Spleen (tissue), 7 donors: ENCODE measurements around the gene PRIM2.

Source experiments
- POLR2AphosphoS5 ChIP-seq, 3 donors: sonication (generic); formaldehyde crosslinking; IDR thresholded peaks; one replicate each; pipeline ENCODE4 v1.5.1; 2017; ENCODE audit warnings: antibody characterized with exemption in 3 of 3
- TF ChIP-seq, protein P1 (sequence below), 11 experiments: fragments of 200-600 bp in 7 of 11; fragments of 450-650 bp in 4 of 11; sonication (generic) in 4 of 11; IDR thresholded peaks in 8 of 11; conservative IDR thresholded peaks in 3 of 11; 1 replicate in 7 of 11; 2 replicates in 4 of 11; pipeline versions ENCODE4 v1.4.0 to v1.8.0; 2016 to 2021; ENCODE audit warnings: antibody characterized with exemption in 11 of 11, inconsistent platforms in 4 of 11, mild to moderate bottlenecking in 1 of 11
- donor health status: DM: no; HTN: no; CAD: no; lungs with moderate emphysema.
- donor health status: DM: no; HTN: no; CAD: no.
- donor health status: DM: no; HTN: no; CAD: no.

DNA sequence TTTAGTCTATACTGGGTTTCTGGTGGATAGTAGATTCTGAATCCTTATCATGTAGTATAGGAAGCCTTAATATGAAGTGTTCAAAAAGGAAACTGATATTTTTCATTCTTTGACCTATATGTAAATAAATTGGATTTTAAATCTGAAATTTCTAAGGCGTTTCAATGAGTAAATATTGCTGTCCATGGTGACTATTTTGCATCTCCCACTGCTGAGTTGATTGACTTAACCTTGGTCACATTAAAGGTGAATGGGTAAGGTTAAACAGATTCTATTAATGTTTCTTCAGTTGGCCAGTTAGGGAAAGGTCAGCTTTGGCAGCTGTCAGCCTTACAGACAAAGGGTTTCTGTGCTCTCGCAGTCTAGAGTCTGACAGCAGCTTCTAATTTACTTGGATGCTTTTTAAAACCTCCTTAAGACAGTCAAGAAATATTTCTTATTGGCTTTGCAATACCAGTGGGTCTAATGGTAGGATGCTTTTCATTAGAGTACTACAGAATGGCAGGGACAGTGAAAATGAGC lies 24.8 kb downstream of the PRIM2 start:
- TF ChIP-seq, protein P1, sequence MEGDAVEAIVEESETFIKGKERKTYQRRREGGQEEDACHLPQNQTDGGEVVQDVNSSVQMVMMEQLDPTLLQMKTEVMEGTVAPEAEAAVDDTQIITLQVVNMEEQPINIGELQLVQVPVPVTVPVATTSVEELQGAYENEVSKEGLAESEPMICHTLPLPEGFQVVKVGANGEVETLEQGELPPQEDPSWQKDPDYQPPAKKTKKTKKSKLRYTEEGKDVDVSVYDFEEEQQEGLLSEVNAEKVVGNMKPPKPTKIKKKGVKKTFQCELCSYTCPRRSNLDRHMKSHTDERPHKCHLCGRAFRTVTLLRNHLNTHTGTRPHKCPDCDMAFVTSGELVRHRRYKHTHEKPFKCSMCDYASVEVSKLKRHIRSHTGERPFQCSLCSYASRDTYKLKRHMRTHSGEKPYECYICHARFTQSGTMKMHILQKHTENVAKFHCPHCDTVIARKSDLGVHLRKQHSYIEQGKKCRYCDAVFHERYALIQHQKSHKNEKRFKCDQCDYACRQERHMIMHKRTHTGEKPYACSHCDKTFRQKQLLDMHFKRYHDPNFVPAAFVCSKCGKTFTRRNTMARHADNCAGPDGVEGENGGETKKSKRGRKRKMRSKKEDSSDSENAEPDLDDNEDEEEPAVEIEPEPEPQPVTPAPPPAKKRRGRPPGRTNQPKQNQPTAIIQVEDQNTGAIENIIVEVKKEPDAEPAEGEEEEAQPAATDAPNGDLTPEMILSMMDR (IDR thresholded peaks at IDR 0.05 in 8 of 11, conservative IDR thresholded peaks at IDR 0.05 in 3 of 11): no peak
- no peak for TF ChIP-seq POLR2AphosphoS5 (IDR thresholded peaks at IDR 0.05)
